Naive B cell (primary cell): ENCODE measurements around the gene RMI1. TPM values are rescaled to one million over a fixed set of nuclear protein-coding genes. Genes with fewer than 3 reads are reported as not detected.

Source experiments
- ATAC-seq, 2 donors: fragments of 150-1000 bp; cut with Tn5 transposase; 2 replicates each; pipeline ENCODE4 v1.10.0; 2021; ENCODE audit warnings: low read depth in 2 of 2, mild to moderate bottlenecking in 2 of 2, moderate library complexity in 2 of 2
- DNase-seq: peaks from one replicate; pipeline ENCODE4 v3.0.0; 2022
- H3K27ac Mint-ChIP-seq, 6 donors: one replicate each; pipeline ENCODE4 v1.8.0; 2020 to 2022; ENCODE audit warnings: mild to moderate bottlenecking in 6 of 6, mixed read lengths in 6 of 6, moderate library complexity in 5 of 6, inconsistent platforms in 2 of 6
- H3K27me3 Mint-ChIP-seq, 3 donors: one replicate each; pipeline ENCODE4 v1.8.0; 2021 to 2022; ENCODE audit warnings: mixed read lengths in 3 of 3, mild to moderate bottlenecking in 1 of 3
- H3K36me3 Mint-ChIP-seq, 2 donors: one replicate each; pipeline ENCODE4 v1.8.0; 2020 to 2022; ENCODE audit warnings: mixed read lengths in 2 of 2, inconsistent platforms in 1 of 2, mild to moderate bottlenecking in 1 of 2
- H3K4me1 Mint-ChIP-seq, 3 donors: one replicate each; pipeline ENCODE4 v1.8.0; 2020 to 2022; ENCODE audit warnings: mixed read lengths in 3 of 3, inconsistent platforms in 1 of 3, mild to moderate bottlenecking in 1 of 3, moderate library complexity in 1 of 3
- H3K4me3 Mint-ChIP-seq, 8 donors: one replicate each; pipeline ENCODE4 v1.8.0; 2020 to 2022; ENCODE audit warnings: mild to moderate bottlenecking in 8 of 8, mixed read lengths in 8 of 8, moderate library complexity in 8 of 8, inconsistent platforms in 2 of 8
- H3K9me3 Mint-ChIP-seq, 7 donors: one replicate each; pipeline ENCODE4 v1.8.0; 2020 to 2022; ENCODE audit warnings: mixed read lengths in 7 of 7, mild to moderate bottlenecking in 5 of 7, inconsistent platforms in 2 of 7, moderate library complexity in 1 of 7
- polyA plus RNA-seq, 6 donors: library from polyadenylated mRNA; unstranded; fragments of 300-500 nt; fragmentation: Illumina TruSeq; gene quantifications; one replicate each; pipeline ENCODE4 v1.2.3, GENCODE V29; 2021; ENCODE audit warnings: low read depth in 6 of 6

Gene RMI1
- polyA plus RNA-seq, 6 donors from 2014 or later, result 8.0 to 13.0 (median 10.0) TPM

DNA sequence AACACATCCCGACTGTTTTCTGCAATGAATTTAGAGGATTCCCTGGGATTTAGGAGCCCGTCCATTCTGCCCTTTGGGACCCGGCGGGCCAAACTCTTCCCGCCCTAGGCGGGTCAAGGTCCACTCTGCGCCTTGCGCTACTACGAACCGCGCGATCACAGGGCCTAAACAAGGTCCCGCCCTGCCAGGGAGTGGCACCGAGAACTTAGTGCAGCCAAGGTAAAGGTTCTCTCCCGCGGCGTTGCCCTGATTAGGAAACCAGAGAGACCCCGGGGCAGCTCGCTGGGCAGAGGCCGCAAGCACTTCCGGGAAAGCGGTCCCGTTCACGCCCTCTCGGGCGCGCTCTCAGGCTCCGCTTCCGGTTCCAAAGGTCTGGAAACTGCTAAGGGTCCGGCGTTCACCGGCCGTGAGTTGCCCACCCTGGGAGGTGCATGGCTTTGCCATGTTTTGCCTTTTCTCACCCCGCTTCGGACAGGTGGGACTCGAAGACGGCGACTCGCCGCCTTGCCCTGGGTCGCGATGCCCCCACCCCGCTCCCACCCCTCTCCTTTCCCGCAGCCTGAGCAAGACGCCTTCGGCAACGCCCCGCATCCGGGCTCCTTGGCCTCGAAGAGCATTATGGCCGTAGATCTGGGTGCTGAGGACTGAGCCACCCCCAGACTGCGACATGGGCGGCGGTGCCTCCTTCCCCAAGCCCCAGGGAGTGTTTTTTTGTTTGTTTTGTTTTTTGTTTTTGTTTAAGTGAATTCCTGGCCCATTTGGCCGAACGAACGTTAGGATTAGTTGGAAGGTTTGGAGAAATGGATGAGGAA is 24.0 kb upstream of the RMI1 start:
- H3K4me3 Mint-ChIP-seq, result peak overlapping the region; percentile 91 to 100 (median 99)
- peak; percentile 71 to 72 for ATAC-seq
- peaks cover 16 to 23% (median 18%) of the 10 kb centered on the region in 3 donors for H3K4me1 Mint-ChIP-seq
- H3K36me3 Mint-ChIP-seq, result no peaks in the 10 kb centered on the region
- no peaks in the 10 kb centered on the region for H3K9me3 Mint-ChIP-seq
- peak; percentile 46 for DNase-seq
- H3K27ac Mint-ChIP-seq, result peak overlapping the region; percentile 86 to 97 (median 93)
- no peaks in the 10 kb centered on the region for H3K27me3 Mint-ChIP-seq

DNA sequence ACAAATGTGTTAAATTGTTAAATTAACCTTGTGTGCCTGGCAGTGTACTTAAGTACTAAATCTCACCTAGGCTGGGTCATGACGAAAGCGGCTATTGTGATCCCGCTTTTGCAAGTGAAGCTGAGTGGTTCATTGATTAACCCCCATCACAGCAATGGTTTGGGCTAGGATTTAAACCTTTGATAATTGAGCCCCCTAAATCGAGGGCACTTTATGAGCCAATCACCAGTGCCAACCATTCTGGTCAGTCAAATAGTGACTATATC is 23.4 kb upstream of the RMI1 start:
- Mint-ChIP-seq H3K4me3 (peak overlapping the region; percentile 91 to 100 (median 99)), H3K27ac (peak overlapping the region in 4 of 6 donors; percentile 28 to 94 (median 86)), H3K4me1 (peaks cover 16 to 23% (median 18%) of the 10 kb centered on the region in 3 donors), H3K9me3 (no peaks in the 10 kb centered on the region), H3K36me3 (no peaks in the 10 kb centered on the region), H3K27me3 (no peaks in the 10 kb centered on the region)
- DNase-seq, result no peak
- ATAC-seq, result no peak

GRCh38 chr9:83959061-83959460 is 21.5 kb upstream of the RMI1 start:
- no peak for DNase-seq
- no peaks in the 10 kb centered on the region for H3K27me3 Mint-ChIP-seq
- no peak for ATAC-seq
- no peak overlapping the region for H3K27ac Mint-ChIP-seq
- H3K36me3 Mint-ChIP-seq, result no peaks in the 10 kb centered on the region
- H3K4me3 Mint-ChIP-seq, result no peak overlapping the region
- peaks cover 16 to 23% (median 18%) of the 10 kb centered on the region in 3 donors for H3K4me1 Mint-ChIP-seq
- no peaks in the 10 kb centered on the region for H3K9me3 Mint-ChIP-seq

DNA sequence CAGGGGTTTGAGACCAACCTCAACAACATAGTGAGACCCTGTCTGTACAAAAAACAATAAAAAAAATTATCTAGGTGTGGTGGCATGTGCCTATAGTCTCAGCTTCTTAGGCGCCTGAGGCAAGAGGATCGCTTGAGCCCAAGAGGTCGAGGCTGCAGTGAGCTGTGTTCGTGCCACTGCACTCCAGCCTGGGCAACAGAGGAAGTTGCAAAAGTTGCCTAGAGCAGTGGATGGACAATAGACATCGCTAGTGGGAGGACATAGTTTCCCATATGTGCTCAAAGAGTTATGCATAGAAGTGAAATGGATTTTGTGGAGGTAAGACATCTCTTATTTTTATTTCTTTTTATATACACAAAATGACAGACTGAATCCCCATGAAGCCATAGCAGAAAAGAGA is 19.6 kb upstream of the RMI1 start:
- Mint-ChIP-seq H3K27ac (peak overlapping the region in 1 of 6 donors; percentile 87), H3K27me3 (no peaks in the 10 kb centered on the region), H3K36me3 (no peaks in the 10 kb centered on the region), H3K4me1 (peaks cover 13 to 18% (median 17%) of the 10 kb centered on the region in 3 donors), H3K9me3 (no peaks in the 10 kb centered on the region), H3K4me3 (no peak overlapping the region)
- no peak for ATAC-seq
- no peak for DNase-seq

- Mint-ChIP-seq H3K4me1 (peaks cover 2 to 12% (median 9%) of the 10 kb centered on the region in 3 donors), H3K27me3 (no peaks in the 10 kb centered on the region), H3K27ac (peak overlapping the region in 1 of 6 donors; percentile 14), H3K36me3 (peaks cover 0 to 4% of the 10 kb centered on the region in 2 donors), H3K9me3 (no peaks in the 10 kb centered on the region), H3K4me3 (no peak overlapping the region)
- ATAC-seq (no peak), DNase-seq (no peak)
These were observed 18.4 kb upstream of the RMI1 start for GRCh38 chr9:83962165-83962564.

DNA sequence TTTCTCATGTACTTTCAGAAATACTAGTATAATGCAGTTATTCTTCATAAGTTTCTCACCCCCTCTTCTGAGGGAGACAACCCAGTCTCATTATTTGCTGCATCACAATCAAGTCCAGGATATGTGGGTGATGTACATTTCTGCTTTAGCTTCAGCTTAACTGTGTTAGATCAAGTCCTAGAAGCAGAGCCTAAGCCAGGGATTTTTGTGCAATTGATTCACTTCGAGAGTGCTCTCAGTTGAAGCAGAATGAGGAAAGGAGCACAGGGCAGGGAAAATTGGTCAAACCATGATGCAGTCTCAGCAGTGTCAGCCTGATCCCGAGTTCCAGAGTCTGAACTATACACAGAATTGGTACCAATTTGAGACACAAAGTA is 15.6 kb upstream of the RMI1 start:
- ATAC-seq (no peak), DNase-seq (no peak)
- no peaks in the 10 kb centered on the region for H3K27me3 Mint-ChIP-seq
- peak overlapping the region in 3 of 6 donors; percentile 17 to 88 (median 28) for H3K27ac Mint-ChIP-seq
- peaks cover 9 to 10% of the 10 kb centered on the region in 2 donors for H3K36me3 Mint-ChIP-seq
- no peaks in the 10 kb centered on the region for H3K9me3 Mint-ChIP-seq
- H3K4me3 Mint-ChIP-seq, result no peak overlapping the region
- peaks cover 5 to 10% (median 7%) of the 10 kb centered on the region in 3 donors for H3K4me1 Mint-ChIP-seq

DNA sequence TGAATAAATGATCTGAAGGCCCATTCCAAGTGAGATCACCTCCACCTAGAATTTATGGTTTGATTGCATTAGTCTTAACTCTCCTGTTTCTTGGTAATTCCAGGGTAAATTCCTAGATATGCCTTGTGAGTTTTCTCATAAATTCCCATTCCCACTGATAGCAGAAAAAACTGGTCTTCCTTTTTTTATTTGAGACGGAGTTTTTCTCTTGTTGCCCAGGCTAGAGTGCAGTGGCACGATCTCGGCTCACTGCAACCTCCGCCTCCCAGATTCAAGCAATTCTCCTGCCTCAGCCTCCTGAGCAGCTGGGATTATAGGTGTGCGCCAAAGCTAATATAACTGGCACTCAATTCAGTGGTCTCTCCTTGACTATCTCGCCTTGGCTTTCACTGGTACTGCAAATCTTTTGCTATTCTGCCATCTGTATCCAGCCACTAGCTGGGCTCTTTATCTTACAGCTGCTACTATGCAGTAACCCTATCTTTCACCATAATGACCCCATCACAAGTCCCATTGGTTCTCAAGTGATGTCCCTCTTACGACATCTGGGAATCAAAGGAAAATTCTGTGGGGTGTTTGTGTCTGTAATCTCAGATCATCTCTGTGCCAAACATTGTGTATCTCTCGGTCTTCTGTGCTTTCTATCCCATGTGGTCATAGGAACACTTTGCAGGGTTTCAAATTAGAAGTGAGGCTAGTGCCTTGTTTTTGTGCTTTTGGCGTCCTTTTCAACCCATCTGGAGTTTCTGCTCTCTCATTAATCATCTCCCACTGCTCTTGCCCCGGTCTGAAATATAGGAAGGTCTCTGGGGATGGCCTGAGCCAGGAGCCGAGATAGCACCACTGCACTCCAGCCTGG is 15.0 kb upstream of the RMI1 start:
- H3K4me3 Mint-ChIP-seq, result no peak overlapping the region
- ATAC-seq (peak in 1 of 2 donors; percentile 16), DNase-seq (no peak)
- no peaks in the 10 kb centered on the region for H3K27me3 Mint-ChIP-seq
- peaks cover 5 to 10% (median 7%) of the 10 kb centered on the region in 3 donors for H3K4me1 Mint-ChIP-seq
- peak overlapping the region; percentile 18 to 88 (median 78) for H3K27ac Mint-ChIP-seq
- peaks cover 9 to 16% of the 10 kb centered on the region in 2 donors for H3K36me3 Mint-ChIP-seq
- no peaks in the 10 kb centered on the region for H3K9me3 Mint-ChIP-seq

- ATAC-seq (peak in 1 of 2 donors; percentile 30), DNase-seq (no peak)
- no peak overlapping the region for H3K4me3 Mint-ChIP-seq
- no peaks in the 10 kb centered on the region for H3K27me3 Mint-ChIP-seq
- H3K4me1 Mint-ChIP-seq, result peaks cover 5 to 10% (median 7%) of the 10 kb centered on the region in 3 donors
- H3K9me3 Mint-ChIP-seq, result no peaks in the 10 kb centered on the region
- peak overlapping the region in 4 of 6 donors; percentile 73 to 88 (median 84) for H3K27ac Mint-ChIP-seq
- peaks cover 9 to 20% of the 10 kb centered on the region in 2 donors for H3K36me3 Mint-ChIP-seq
These were observed 14.4 kb upstream of the RMI1 start for GRCh38 chr9:83966209-83966582.

DNA sequence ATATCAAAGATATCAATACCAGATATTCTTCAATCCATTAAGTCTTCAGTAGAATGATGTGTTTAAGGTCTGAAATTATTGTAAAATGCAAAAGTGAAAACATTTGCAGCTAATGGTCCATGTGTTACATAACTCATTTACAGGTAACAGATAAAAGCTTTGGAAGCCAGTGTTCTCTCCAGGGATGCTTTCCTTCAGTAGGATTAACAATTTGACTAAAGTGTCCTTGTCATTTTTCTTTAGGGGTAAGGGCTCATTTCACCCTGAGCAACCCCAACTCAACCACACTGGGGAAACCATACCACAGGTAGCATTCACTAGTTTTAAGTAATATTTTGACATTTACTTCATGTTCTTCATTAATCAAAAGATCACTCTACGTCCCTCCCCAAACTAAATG is 13.5 kb upstream of the RMI1 start:
- no peak for ATAC-seq
- no peak for DNase-seq
- no peaks in the 10 kb centered on the region for H3K27me3 Mint-ChIP-seq
- peaks cover 9 to 29% of the 10 kb centered on the region in 2 donors for H3K36me3 Mint-ChIP-seq
- H3K27ac Mint-ChIP-seq, result peak overlapping the region in 2 of 6 donors; percentile 80 to 88
- no peak overlapping the region for H3K4me3 Mint-ChIP-seq
- H3K4me1 Mint-ChIP-seq, result peaks cover 5 to 10% (median 9%) of the 10 kb centered on the region in 3 donors
- no peaks in the 10 kb centered on the region for H3K9me3 Mint-ChIP-seq

DNA sequence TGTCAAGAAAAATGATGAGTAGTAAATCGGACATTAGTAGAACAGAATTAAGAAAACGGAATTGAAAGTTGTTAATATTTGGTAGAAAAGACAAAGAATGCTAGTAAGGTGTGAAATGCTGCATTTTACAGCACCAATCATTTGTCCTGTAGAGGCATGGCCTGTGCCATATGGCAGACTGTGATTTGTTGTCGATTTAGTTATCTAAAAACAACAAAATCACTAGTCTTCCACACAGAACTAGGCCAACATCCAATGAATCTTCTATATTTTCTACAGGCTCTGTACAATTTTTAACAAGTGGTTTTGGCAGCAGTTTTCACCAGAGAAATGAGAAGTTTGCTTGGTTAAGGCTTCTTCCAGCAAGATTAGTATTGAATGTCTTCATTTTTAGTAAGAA is 11.0 kb upstream of the RMI1 start:
- Mint-ChIP-seq H3K9me3 (no peaks in the 10 kb centered on the region), H3K27me3 (no peaks in the 10 kb centered on the region), H3K4me3 (no peak overlapping the region), H3K36me3 (peaks cover 16 to 34% of the 10 kb centered on the region in 2 donors), H3K27ac (peak overlapping the region in 2 of 6 donors; percentile 21 to 37), H3K4me1 (peaks cover 8 to 14% (median 9%) of the 10 kb centered on the region in 3 donors)
- no peak for DNase-seq
- ATAC-seq, result no peak

DNA sequence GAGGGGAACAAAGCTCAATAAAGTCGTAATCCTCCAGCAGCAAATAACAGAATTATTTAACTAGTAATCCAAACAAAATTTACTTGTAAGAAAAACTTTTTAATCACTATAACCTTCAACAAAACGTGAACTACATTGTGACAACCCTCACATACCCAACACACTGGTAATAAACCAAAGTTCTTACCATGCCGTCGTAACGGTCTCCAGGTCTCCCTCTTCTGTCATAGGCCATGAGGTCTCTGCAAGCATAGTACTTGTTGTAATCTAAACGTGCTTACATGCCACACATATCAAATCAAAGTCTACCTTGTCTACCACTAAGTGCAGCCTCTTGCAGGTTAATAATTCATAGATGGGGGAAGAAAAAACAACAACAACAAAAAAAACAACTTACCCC is 9.1 kb upstream of the RMI1 start:
- Mint-ChIP-seq H3K4me3 (no peak overlapping the region), H3K4me1 (peaks cover 13 to 24% (median 18%) of the 10 kb centered on the region in 3 donors), H3K27ac (peak overlapping the region in 1 of 6 donors; percentile 65), H3K36me3 (peaks cover 31 to 51% of the 10 kb centered on the region in 2 donors), H3K9me3 (no peaks in the 10 kb centered on the region), H3K27me3 (no peaks in the 10 kb centered on the region)
- ATAC-seq (no peak), DNase-seq (no peak)

GRCh38 chr9:83972286-83972685 is 8.3 kb upstream of the RMI1 start:
- ATAC-seq, result peak in 1 of 2 donors; percentile 25
- Mint-ChIP-seq H3K4me3 (no peak overlapping the region), H3K27me3 (no peaks in the 10 kb centered on the region), H3K36me3 (peaks cover 26 to 51% of the 10 kb centered on the region in 2 donors), H3K4me1 (peaks cover 18 to 27% (median 20%) of the 10 kb centered on the region in 3 donors), H3K27ac (peak overlapping the region in 4 of 6 donors; percentile 17 to 65 (median 30)), H3K9me3 (no peaks in the 10 kb centered on the region)
- DNase-seq, result no peak

DNA sequence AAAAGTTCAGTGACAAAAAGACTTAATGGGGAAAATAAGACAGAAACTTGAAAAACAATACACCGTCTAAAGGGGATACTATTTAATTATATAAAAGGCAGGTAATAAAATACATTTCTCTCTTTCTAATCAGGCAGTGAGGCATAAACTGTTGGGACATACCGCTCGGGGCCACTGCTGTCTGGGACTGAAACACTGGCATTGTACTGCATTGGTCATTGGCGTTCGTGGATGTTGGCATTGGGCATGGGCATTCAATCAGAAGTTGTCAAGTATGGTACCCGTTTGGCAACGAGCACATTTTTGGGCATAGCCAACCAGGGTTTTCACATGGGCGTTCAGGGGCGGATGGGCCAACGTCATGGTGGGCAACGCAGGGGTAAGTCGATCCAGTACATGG is 5.3 kb upstream of the RMI1 start:
- ATAC-seq, result no peak
- Mint-ChIP-seq H3K27me3 (no peaks in the 10 kb centered on the region), H3K9me3 (peaks cover 0 to 2% (median 0%) of the 10 kb centered on the region in 7 donors), H3K36me3 (peaks cover 29 to 38% of the 10 kb centered on the region in 2 donors), H3K4me1 (peaks cover 30 to 47% (median 41%) of the 10 kb centered on the region in 3 donors), H3K4me3 (peak overlapping the region in 2 of 8 donors; percentile 7 to 100), H3K27ac (peak overlapping the region in 5 of 6 donors; percentile 27 to 91 (median 63))
- no peak for DNase-seq
